ENCODE measurements around the gene CALHM5. TPM values are rescaled to one million over a fixed set of nuclear protein-coding genes. Genes with fewer than 3 reads are reported as not detected.

Gene CALHM5
- total and polyA plus RNA-seq, 2 of the 4 experiments (the other 2 are of a cell fraction): 3.3 to 10.8 TPM

DNA sequence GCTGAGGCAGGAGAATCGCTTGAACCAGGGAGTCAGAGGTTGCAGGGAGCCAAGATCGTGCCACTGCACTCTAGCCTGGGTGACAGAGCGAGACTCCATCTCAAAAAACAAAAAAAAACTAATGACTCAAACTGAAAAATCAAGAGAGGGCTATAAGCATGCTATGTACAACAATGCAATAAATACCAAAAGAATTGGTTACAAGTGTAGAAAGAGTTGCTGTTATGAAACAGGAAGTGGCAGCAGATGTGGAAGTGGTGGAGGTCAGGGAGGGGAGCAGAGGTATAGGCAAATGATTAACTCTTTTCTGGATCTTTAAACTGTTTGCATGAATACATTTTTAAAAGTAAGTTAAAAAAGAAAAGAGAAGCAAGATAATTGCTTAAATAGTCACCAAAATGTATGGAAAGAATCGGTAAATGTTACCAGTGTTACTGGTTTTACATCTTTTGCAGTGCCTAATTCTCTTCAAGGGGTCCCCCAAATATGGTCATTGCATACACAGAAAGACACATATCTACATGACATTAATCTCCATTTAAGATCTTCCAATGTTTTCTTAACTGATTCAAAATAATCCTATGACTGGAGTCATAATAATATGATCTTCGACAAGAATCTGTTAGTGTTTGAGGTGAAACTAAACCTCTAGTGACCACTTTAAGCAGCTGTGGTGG lies 35.3 kb upstream of the CALHM5 start:
- Histone ChIP-seq H3K27me3 (ENCODE audit: control insufficient read depth, insufficient read depth, low read length) (no peaks in the 10 kb centered on the region), H2BK20ac (ENCODE audit: low read depth, low read length) (no peak overlapping the region), H4K8ac (ENCODE audit: low read depth in 2 of 2, low read length in 2 of 2) (no peak overlapping the region), H4K20me1 (ENCODE audit: insufficient read depth, low read length) (no peaks in the 10 kb centered on the region), H2BK120ac (ENCODE audit: low read depth, low read length) (no peak overlapping the region), H2AFZ (replicated peaks; ENCODE audit: low read length, poor library complexity) (no peak overlapping the region), H2AK5ac (ENCODE audit: low read depth, low read length) (no peak overlapping the region), H2AK9ac (replicated peaks; ENCODE audit: low read depth, low read length, poor library complexity) (no peak overlapping the region), H3K23ac (ENCODE audit: low read depth, low read length) (no peak overlapping the region), H3K4me2 (ENCODE audit: low read depth, low read length) (no peak overlapping the region), H4K5ac (ENCODE audit: low read depth, low read length) (no peak overlapping the region), H3K4ac (ENCODE audit: low read depth, low read length) (no peak overlapping the region), H3K9me3 (ENCODE audit: control insufficient read depth, insufficient read depth, low read length) (no peaks in the 10 kb centered on the region), H3K79me1 (ENCODE audit: low read depth in 1 of 2, low read length in 2 of 2) (no peaks in the 10 kb centered on the region), H3K36me3 (ENCODE audit: control insufficient read depth, insufficient read depth, low read length) (no peaks in the 10 kb centered on the region), H3K9me1 (ENCODE audit: insufficient read depth, low read length) (no peaks in the 10 kb centered on the region), H3K4me1 (ENCODE audit: control insufficient read depth, insufficient read depth, low read length) (no peaks in the 10 kb centered on the region), H3K27ac (ENCODE audit: insufficient read depth, low read length) (no peak overlapping the region), H2BK5ac (ENCODE audit: low read depth, low read length, poor library complexity, severe bottlenecking) (no peak overlapping the region), H4K91ac (ENCODE audit: insufficient read depth, low read depth, low read length) (no peak overlapping the region), H3K56ac (ENCODE audit: extremely low read depth, insufficient read depth, low read length) (no peak overlapping the region), H3K9ac (ENCODE audit: low read depth, low read length) (no peak overlapping the region), H3K18ac (ENCODE audit: low read depth, low read length) (no peak overlapping the region), H3K4me3 (ENCODE audit: insufficient read depth, low read depth, low read length) (no peak overlapping the region), H3K14ac (replicated peaks; ENCODE audit: low read depth, low read length) (no peak overlapping the region), H2BK15ac (ENCODE audit: low read depth, low read length) (no peak overlapping the region)
- dilution Hi-C loops (cut with HindIII; ENCODE audit: low sequenced_read_pairs, unreplicated experiment): no loop called here
- no CpG with 5 or more reads among the region's 5 CpGs for WGBS, 2 experiments (ENCODE audit: extremely low coverage in 2 of 2, insufficient read length in 1 of 2)
- ChIA-PET CTCF (no interaction called here), POLR2A (ENCODE audit: unreplicated experiment) (no interaction called here)
- no TSS peak for BruUV-seq (replicated peaks)
- no peak for TF ChIP-seq MXI1 (IDR thresholded peaks at IDR 0.05; ENCODE audit: borderline replicate concordance, low read depth, low read length)
- no peak for TF ChIP-seq FOS (IDR thresholded peaks at IDR 0.05; ENCODE audit: low read depth, low read length)
- TF ChIP-seq, protein P1, sequence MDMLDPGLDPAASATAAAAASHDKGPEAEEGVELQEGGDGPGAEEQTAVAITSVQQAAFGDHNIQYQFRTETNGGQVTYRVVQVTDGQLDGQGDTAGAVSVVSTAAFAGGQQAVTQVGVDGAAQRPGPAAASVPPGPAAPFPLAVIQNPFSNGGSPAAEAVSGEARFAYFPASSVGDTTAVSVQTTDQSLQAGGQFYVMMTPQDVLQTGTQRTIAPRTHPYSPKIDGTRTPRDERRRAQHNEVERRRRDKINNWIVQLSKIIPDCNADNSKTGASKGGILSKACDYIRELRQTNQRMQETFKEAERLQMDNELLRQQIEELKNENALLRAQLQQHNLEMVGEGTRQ (IDR thresholded peaks at IDR 0.05; ENCODE audit: low read depth, low read length): no peak
- peak; percentile 48; the same call in 1 of the 2 replicates for ATAC-seq (ENCODE audit: low read depth)
- DNase-seq: peak; percentile 24
- in situ Hi-C loops (cut with MboI; ENCODE audit: low sequenced_read_pairs): no loop called here
- intact Hi-C loops (cut with micrococcal nuclease): no loop called here
